ENCODE results near the gene UQCR10.

Gene UQCR10

GRCh38 chr22:29765905-29766631 lies 1.1 kb upstream of the UQCR10 start:
- Mint-ChIP-seq H3K27ac (peak overlapping the region; percentile 89), H3K36me3 (ENCODE audit: low read depth) (peaks cover 22% of the 10 kb centered on the region), H3K27me3 (ENCODE audit: low read depth) (no peaks in the 10 kb centered on the region), H3K9me3 (no peaks in the 10 kb centered on the region), H3K4me3 (peak overlapping the region; percentile 98), H3K4me1 (ENCODE audit: low read depth) (peaks cover 25% of the 10 kb centered on the region)
- DNase-seq (ENCODE audit: low spot score) = peak; percentile 13

GRCh38 chr22:29766632-29767170 lies 468 bp upstream of the UQCR10 start, which contains the start of gene ZMAT5:
TSS of gene ZMAT5 (minus strand) at chr22:29767007. CDS start at chr22:29748544, 18,463 bp downstream.
- no peaks in the 10 kb centered on the region for H3K9me3 Mint-ChIP-seq
- peaks cover 22% of the 10 kb centered on the region for H3K36me3 Mint-ChIP-seq (ENCODE audit: low read depth)

GRCh38 chr22:29768052-29768693 lies 1.0 kb downstream of the UQCR10 start:
- peak overlapping the region; percentile 98 for H3K4me3 Mint-ChIP-seq
- peaks cover 22% of the 10 kb centered on the region for H3K36me3 Mint-ChIP-seq (ENCODE audit: low read depth)
- H3K4me1 Mint-ChIP-seq (ENCODE audit: low read depth) = peaks cover 25% of the 10 kb centered on the region
- H3K27me3 Mint-ChIP-seq (ENCODE audit: low read depth) = no peaks in the 10 kb centered on the region
- DNase-seq (ENCODE audit: low spot score) = no peak
- H3K9me3 Mint-ChIP-seq = no peaks in the 10 kb centered on the region
- H3K27ac Mint-ChIP-seq = peak overlapping the region; percentile 89

More at GRCh38 chr22:29766632-29767170, 468 bp upstream of the UQCR10 start, which contains the start of gene ZMAT5:
- Mint-ChIP-seq H3K27me3 (ENCODE audit: low read depth) (no peaks in the 10 kb centered on the region), H3K4me1 (ENCODE audit: low read depth) (peaks cover 25% of the 10 kb centered on the region), H3K27ac (peak within 1 kb of the TSS; percentile 89), H3K4me3 (peak within 1 kb of the TSS; percentile 98)
- peak; percentile 91 for DNase-seq (ENCODE audit: low spot score)

- H3K27ac Mint-ChIP-seq = no peak overlapping the region
- no peaks in the 10 kb centered on the region for H3K9me3 Mint-ChIP-seq
- H3K4me3 Mint-ChIP-seq = peak overlapping the region; percentile 29
- no peaks in the 10 kb centered on the region for H3K27me3 Mint-ChIP-seq (ENCODE audit: low read depth)
- peaks cover 19% of the 10 kb centered on the region for H3K4me1 Mint-ChIP-seq (ENCODE audit: low read depth)
- DNase-seq (ENCODE audit: low spot score) = no peak
- H3K36me3 Mint-ChIP-seq (ENCODE audit: low read depth) = peaks cover 22% of the 10 kb centered on the region
These were observed 2.7 kb downstream of the UQCR10 start for GRCh38 chr22:29769723-29770321.

- Mint-ChIP-seq H3K27me3 (ENCODE audit: low read depth) (no peaks in the 10 kb centered on the region), H3K4me3 (no peak overlapping the region), H3K4me1 (ENCODE audit: low read depth) (peaks cover 10% of the 10 kb centered on the region), H3K27ac (no peak overlapping the region), H3K9me3 (no peaks in the 10 kb centered on the region), H3K36me3 (ENCODE audit: low read depth) (peaks cover 22% of the 10 kb centered on the region)
- no peak for DNase-seq (ENCODE audit: low spot score)
These were observed 5.0 kb downstream of the UQCR10 start for GRCh38 chr22:29772170-29772641.

GRCh38 chr22:29773233-29773632 lies 6.1 kb downstream of the UQCR10 start:
- peaks cover 5% of the 10 kb centered on the region for H3K4me1 Mint-ChIP-seq (ENCODE audit: low read depth)
- no peak for DNase-seq (ENCODE audit: low spot score)
- no peaks in the 10 kb centered on the region for H3K27me3 Mint-ChIP-seq (ENCODE audit: low read depth)

GRCh38 chr22:29780220-29780619 lies 13.1 kb downstream of the UQCR10 start:
- no peaks in the 10 kb centered on the region for H3K27me3 Mint-ChIP-seq (ENCODE audit: low read depth)
- no peak for DNase-seq (ENCODE audit: low spot score)
- no peaks in the 10 kb centered on the region for H3K4me1 Mint-ChIP-seq (ENCODE audit: low read depth)
- H3K36me3 Mint-ChIP-seq (ENCODE audit: low read depth) = no peaks in the 10 kb centered on the region
- no peaks in the 10 kb centered on the region for H3K9me3 Mint-ChIP-seq
- H3K4me3 Mint-ChIP-seq = no peak overlapping the region
- no peak overlapping the region for H3K27ac Mint-ChIP-seq

More at GRCh38 chr22:29773233-29773632, 6.1 kb downstream of the UQCR10 start:
- Mint-ChIP-seq H3K36me3 (ENCODE audit: low read depth) (peaks cover 19% of the 10 kb centered on the region), H3K27ac (no peak overlapping the region), H3K9me3 (no peaks in the 10 kb centered on the region), H3K4me3 (no peak overlapping the region)

GRCh38 chr22:29780748-29781676 lies 13.8 kb downstream of the UQCR10 start:
- Mint-ChIP-seq H3K27ac (no peak overlapping the region), H3K9me3 (no peaks in the 10 kb centered on the region), H3K27me3 (ENCODE audit: low read depth) (no peaks in the 10 kb centered on the region), H3K36me3 (ENCODE audit: low read depth) (no peaks in the 10 kb centered on the region), H3K4me1 (ENCODE audit: low read depth) (no peaks in the 10 kb centered on the region), H3K4me3 (no peak overlapping the region)
- DNase-seq (ENCODE audit: low spot score) = no peak

- DNase-seq (ENCODE audit: low spot score) = no peak
- H3K27ac Mint-ChIP-seq = no peak overlapping the region
- no peaks in the 10 kb centered on the region for H3K36me3 Mint-ChIP-seq (ENCODE audit: low read depth)
- no peaks in the 10 kb centered on the region for H3K27me3 Mint-ChIP-seq (ENCODE audit: low read depth)
- H3K4me1 Mint-ChIP-seq (ENCODE audit: low read depth) = no peaks in the 10 kb centered on the region
- no peak overlapping the region for H3K4me3 Mint-ChIP-seq
- no peaks in the 10 kb centered on the region for H3K9me3 Mint-ChIP-seq
These were observed 15.1 kb downstream of the UQCR10 start for GRCh38 chr22:29782061-29782845.

- Mint-ChIP-seq H3K27ac (no peak overlapping the region), H3K27me3 (ENCODE audit: low read depth) (no peaks in the 10 kb centered on the region), H3K4me3 (no peak overlapping the region), H3K4me1 (ENCODE audit: low read depth) (no peaks in the 10 kb centered on the region), H3K9me3 (no peaks in the 10 kb centered on the region), H3K36me3 (ENCODE audit: low read depth) (peaks cover 18% of the 10 kb centered on the region)
- no peak for DNase-seq (ENCODE audit: low spot score)
These were observed 17.5 kb downstream of the UQCR10 start for GRCh38 chr22:29784451-29785361.

GRCh38 chr22:29786031-29786430 lies 18.9 kb downstream of the UQCR10 start:
- Mint-ChIP-seq H3K4me3 (no peak overlapping the region), H3K9me3 (no peaks in the 10 kb centered on the region), H3K4me1 (ENCODE audit: low read depth) (no peaks in the 10 kb centered on the region), H3K27ac (no peak overlapping the region), H3K27me3 (ENCODE audit: low read depth) (no peaks in the 10 kb centered on the region), H3K36me3 (ENCODE audit: low read depth) (peaks cover 18% of the 10 kb centered on the region)
- DNase-seq (ENCODE audit: low spot score) = no peak
